ENCODE results near the gene HSPBP1. TPM values are rescaled to one million over a fixed set of nuclear protein-coding genes. Genes with fewer than 3 reads are reported as not detected.
"Not testable (repeated sequence)": the region's sequence is repeated elsewhere in the genome, so short reads cannot be mapped to it uniquely, and the experiment has no call there.

Gene HSPBP1, protein sequence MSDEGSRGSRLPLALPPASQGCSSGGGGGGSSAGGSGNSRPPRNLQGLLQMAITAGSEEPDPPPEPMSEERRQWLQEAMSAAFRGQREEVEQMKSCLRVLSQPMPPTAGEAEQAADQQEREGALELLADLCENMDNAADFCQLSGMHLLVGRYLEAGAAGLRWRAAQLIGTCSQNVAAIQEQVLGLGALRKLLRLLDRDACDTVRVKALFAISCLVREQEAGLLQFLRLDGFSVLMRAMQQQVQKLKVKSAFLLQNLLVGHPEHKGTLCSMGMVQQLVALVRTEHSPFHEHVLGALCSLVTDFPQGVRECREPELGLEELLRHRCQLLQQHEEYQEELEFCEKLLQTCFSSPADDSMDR
- total RNA-seq, result 66.4 and 69.6 TPM in 2 replicates

DNA sequence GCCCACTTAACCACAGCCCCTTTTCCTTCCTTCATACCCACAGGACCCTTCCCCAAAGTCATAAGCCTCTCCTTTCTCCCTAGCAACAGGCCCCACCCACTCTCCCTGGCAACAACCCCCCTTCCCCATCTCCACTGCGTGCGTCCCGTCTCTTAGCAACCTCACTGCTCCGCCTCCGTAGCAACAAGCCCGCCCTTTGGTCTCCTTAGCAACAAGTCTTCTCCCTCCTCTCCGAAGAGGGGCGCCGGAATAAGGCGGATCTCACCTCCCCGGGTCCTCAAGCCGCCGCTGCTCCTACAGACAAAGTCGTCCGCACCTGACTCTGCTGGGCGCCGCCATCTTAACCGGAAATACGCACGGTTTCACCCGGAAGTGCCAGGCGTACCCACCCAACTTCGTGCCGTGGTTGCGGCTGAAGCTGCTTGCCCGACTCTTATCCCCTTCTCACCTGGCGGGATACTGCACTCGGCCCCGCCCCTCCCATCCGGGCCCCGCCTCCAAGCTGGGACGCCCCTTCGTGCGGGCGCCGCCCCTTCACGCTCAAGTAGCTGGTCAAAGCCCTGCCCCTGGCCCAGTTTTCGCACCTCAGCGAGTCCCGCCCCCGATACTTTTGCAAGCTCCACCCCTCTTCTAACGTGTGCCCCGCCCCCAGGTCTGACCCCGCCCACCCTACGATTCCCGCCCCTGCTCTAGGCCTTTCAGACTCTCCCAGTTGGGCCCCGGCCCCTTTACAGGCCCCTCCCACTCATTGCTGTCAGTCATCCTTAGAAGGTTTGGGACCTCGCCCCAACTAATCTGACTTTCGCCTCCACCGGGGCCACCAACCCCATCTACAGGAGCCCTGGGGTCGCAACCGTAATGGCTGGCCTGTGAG is at the start of gene HSPBP1:
HSPBP1 (minus strand) TSS at position 341 of the 874 bp plus-strand sequence. CDS start 502 bp downstream, outside the sequence.
- Mint-ChIP-seq H3K27me3 (ENCODE audit: insufficient read depth) (peaks cover 7% of the 10 kb centered on the region), H3K4me1 (ENCODE audit: low read depth) (peaks cover 51% of the 10 kb centered on the region), H3K36me3 (ENCODE audit: low read depth) (peaks cover 9% of the 10 kb centered on the region), H3K27ac (peak within 1 kb of the TSS; percentile 96), H3K4me3 (peak within 1 kb of the TSS; percentile 99), H3K9me3 (no peaks in the 10 kb centered on the region)
- intact Hi-C loops (cut with micrococcal nuclease), result loop anchor here (1.0 kb wide), 14 partner anchors 12 to 344 kb away; partner anchors contain the start of genes COX6B2, FIZ1, ISOC2 and KMT5C
- peak; percentile 95 for DNase-seq (ENCODE audit: low spot score)

DNA sequence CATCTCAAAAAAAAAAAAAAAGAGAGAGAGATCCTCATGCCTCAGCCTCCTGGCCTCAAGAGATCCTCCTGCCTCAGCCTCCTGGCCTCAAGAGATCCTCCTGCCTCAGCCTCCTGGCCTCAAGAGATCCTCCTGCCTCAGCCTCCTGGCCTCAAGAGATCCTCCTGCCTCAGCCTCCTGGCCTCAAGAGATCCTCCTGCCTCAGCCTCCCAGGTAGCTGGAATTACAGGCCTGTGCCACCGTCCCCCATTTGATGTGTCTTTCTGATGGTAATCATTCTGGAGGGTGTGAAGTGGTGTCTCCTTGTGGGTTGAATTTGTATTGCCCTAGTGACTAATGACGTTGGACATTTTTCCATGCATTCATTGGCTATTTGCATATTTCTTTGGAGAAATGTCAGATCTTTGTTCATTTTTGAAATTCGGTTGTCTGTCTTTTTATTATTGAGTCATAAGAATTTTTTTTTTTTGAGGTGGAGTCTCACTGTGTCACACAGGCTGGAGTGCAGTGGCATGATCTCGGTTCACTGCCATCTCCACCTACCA is 48.9 kb upstream of the HSPBP1 start:
- H3K36me3 Mint-ChIP-seq (ENCODE audit: low read depth); H3K4me3 Mint-ChIP-seq; H3K4me1 Mint-ChIP-seq (ENCODE audit: low read depth); intact Hi-C loops (cut with micrococcal nuclease); DNase-seq (ENCODE audit: low spot score); H3K27me3 Mint-ChIP-seq (ENCODE audit: insufficient read depth); H3K9me3 Mint-ChIP-seq; H3K27ac Mint-ChIP-seq: not testable (repeated sequence)

DNA sequence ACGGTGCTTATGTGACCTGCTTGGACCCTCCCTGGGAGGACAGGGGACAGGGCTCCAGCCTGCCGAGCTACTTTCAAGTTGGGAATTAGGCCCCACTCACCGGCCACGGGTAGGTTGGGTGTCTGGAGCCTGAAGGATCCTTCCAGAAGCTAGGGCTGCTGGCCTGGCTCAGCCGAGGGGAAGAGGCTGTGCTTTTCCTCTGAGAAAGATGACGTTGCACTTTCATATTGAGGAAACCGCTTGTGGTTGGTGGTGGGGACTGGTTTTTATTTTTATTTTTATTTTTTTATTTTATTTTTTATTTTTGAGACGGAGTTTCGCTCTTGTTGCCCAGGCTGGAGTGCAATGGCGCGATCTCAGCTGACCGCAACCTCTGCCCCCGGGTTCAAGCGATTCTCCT is 45.3 kb upstream of the HSPBP1 start, which contains the start of gene TMEM150B:
TMEM150B (minus strand) TSS at position 170 of the 400 bp plus-strand sequence. CDS start 4,305 bp downstream, outside the sequence.
- H3K27ac Mint-ChIP-seq, result no peak within 1 kb of the TSS
- H3K9me3 Mint-ChIP-seq, result no peaks in the 10 kb centered on the region
- H3K36me3 Mint-ChIP-seq (ENCODE audit: low read depth), result no peaks in the 10 kb centered on the region
- peaks cover 6% of the 10 kb centered on the region for H3K4me1 Mint-ChIP-seq (ENCODE audit: low read depth)
- H3K27me3 Mint-ChIP-seq (ENCODE audit: insufficient read depth), result peaks cover 3% of the 10 kb centered on the region
- H3K4me3 Mint-ChIP-seq, result no peak within 1 kb of the TSS
- intact Hi-C loops (cut with micrococcal nuclease), result no loop called here
- no peak for DNase-seq (ENCODE audit: low spot score)

- no peak overlapping the region for H3K27ac Mint-ChIP-seq
- no peak for DNase-seq (ENCODE audit: low spot score)
- H3K36me3 Mint-ChIP-seq (ENCODE audit: low read depth), result no peaks in the 10 kb centered on the region
- H3K27me3 Mint-ChIP-seq (ENCODE audit: insufficient read depth), result peaks cover 3% of the 10 kb centered on the region
- intact Hi-C loops (cut with micrococcal nuclease), result no loop called here
- no peak overlapping the region for H3K4me3 Mint-ChIP-seq
- peaks cover 6% of the 10 kb centered on the region for H3K4me1 Mint-ChIP-seq (ENCODE audit: low read depth)
- H3K9me3 Mint-ChIP-seq, result no peaks in the 10 kb centered on the region
Observed at GRCh38 chr19:55324662-55325061, 44.8 kb upstream of the HSPBP1 start.

GRCh38 chr19:55322204-55322885 is 42.4 kb upstream of the HSPBP1 start:
- peaks cover 6% of the 10 kb centered on the region for H3K4me1 Mint-ChIP-seq (ENCODE audit: low read depth)

GRCh38 chr19:55321466-55322137 is 41.7 kb upstream of the HSPBP1 start:
- Mint-ChIP-seq H3K27ac (no peak overlapping the region), H3K4me1 (ENCODE audit: low read depth) (peaks cover 6% of the 10 kb centered on the region), H3K9me3 (no peaks in the 10 kb centered on the region), H3K27me3 (ENCODE audit: insufficient read depth) (peaks cover 3% of the 10 kb centered on the region), H3K36me3 (ENCODE audit: low read depth) (no peaks in the 10 kb centered on the region), H3K4me3 (no peak overlapping the region)
- DNase-seq (ENCODE audit: low spot score), result no peak
- intact Hi-C loops (cut with micrococcal nuclease), result no loop called here

More at GRCh38 chr19:55322204-55322885, 42.4 kb upstream of the HSPBP1 start:
- Mint-ChIP-seq H3K27me3 (ENCODE audit: insufficient read depth) (peaks cover 3% of the 10 kb centered on the region), H3K4me3 (no peak overlapping the region), H3K9me3 (no peaks in the 10 kb centered on the region), H3K27ac (no peak overlapping the region), H3K36me3 (ENCODE audit: low read depth) (no peaks in the 10 kb centered on the region)
- intact Hi-C loops (cut with micrococcal nuclease), result no loop called here
- DNase-seq (ENCODE audit: low spot score), result no peak

- no peak overlapping the region for H3K4me3 Mint-ChIP-seq
- no peak overlapping the region for H3K27ac Mint-ChIP-seq
- peaks cover 3% of the 10 kb centered on the region for H3K27me3 Mint-ChIP-seq (ENCODE audit: insufficient read depth)
- H3K4me1 Mint-ChIP-seq (ENCODE audit: low read depth), result peaks cover 6% of the 10 kb centered on the region
- no peak for DNase-seq (ENCODE audit: low spot score)
- intact Hi-C loops (cut with micrococcal nuclease), result no loop called here
- no peaks in the 10 kb centered on the region for H3K9me3 Mint-ChIP-seq
- no peaks in the 10 kb centered on the region for H3K36me3 Mint-ChIP-seq (ENCODE audit: low read depth)
Observed at GRCh38 chr19:55320844-55321419, 41.0 kb upstream of the HSPBP1 start.

- H3K4me1 Mint-ChIP-seq (ENCODE audit: low read depth), result peaks cover 3% of the 10 kb centered on the region
- H3K27me3 Mint-ChIP-seq (ENCODE audit: insufficient read depth), result peaks cover 2% of the 10 kb centered on the region
- no peaks in the 10 kb centered on the region for H3K9me3 Mint-ChIP-seq
- no peaks in the 10 kb centered on the region for H3K36me3 Mint-ChIP-seq (ENCODE audit: low read depth)
- H3K4me3 Mint-ChIP-seq, result no peak overlapping the region
- intact Hi-C loops (cut with micrococcal nuclease), result no loop called here
- no peak overlapping the region for H3K27ac Mint-ChIP-seq
- DNase-seq (ENCODE audit: low spot score), result no peak
Observed at GRCh38 chr19:55319785-55320184, 39.9 kb upstream of the HSPBP1 start.

GRCh38 chr19:55316646-55317045 is 36.7 kb upstream of the HSPBP1 start:
- Mint-ChIP-seq H3K4me1 (ENCODE audit: low read depth) (no peaks in the 10 kb centered on the region), H3K36me3 (ENCODE audit: low read depth) (no peaks in the 10 kb centered on the region), H3K27ac (no peak overlapping the region), H3K27me3 (ENCODE audit: insufficient read depth) (no peaks in the 10 kb centered on the region), H3K4me3 (no peak overlapping the region), H3K9me3 (no peaks in the 10 kb centered on the region)
- intact Hi-C loops (cut with micrococcal nuclease), result no loop called here
- DNase-seq (ENCODE audit: low spot score), result no peak

- Mint-ChIP-seq H3K36me3 (ENCODE audit: low read depth) (no peaks in the 10 kb centered on the region), H3K27me3 (ENCODE audit: insufficient read depth) (no peaks in the 10 kb centered on the region), H3K27ac (no peak overlapping the region)
Observed at GRCh38 chr19:55315956-55316525, 36.1 kb upstream of the HSPBP1 start.

DNA sequence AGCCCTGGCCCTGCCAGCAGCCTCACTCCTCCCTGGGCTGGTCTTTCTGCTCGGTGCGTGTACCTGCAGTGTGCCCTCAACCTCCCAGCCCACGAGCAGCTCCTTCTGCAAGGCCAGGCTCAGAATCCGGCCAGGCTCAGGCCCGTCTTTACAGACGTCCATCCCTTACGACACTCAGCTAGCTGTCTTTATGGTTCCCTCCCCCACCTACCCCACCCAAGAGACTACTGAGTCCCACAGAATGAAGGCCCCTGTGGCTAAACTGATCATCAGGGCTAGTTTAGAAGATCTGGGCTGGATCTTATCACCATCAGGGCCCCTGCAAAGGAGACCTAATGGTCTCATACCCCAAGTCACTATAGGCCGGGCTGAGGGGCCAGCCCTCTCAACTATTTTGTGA is 34.5 kb upstream of the HSPBP1 start:
- Mint-ChIP-seq H3K9me3 (no peaks in the 10 kb centered on the region), H3K4me1 (ENCODE audit: low read depth) (no peaks in the 10 kb centered on the region), H3K4me3 (no peak overlapping the region), H3K27me3 (ENCODE audit: insufficient read depth) (no peaks in the 10 kb centered on the region), H3K36me3 (ENCODE audit: low read depth) (peaks cover 3% of the 10 kb centered on the region), H3K27ac (no peak overlapping the region)
- no peak for DNase-seq (ENCODE audit: low spot score)
- intact Hi-C loops (cut with micrococcal nuclease), result no loop called here

More at GRCh38 chr19:55315956-55316525, 36.1 kb upstream of the HSPBP1 start:
- no peak for DNase-seq (ENCODE audit: low spot score)
- no peak overlapping the region for H3K4me3 Mint-ChIP-seq
- H3K4me1 Mint-ChIP-seq (ENCODE audit: low read depth), result no peaks in the 10 kb centered on the region
- intact Hi-C loops (cut with micrococcal nuclease), result no loop called here
- H3K9me3 Mint-ChIP-seq, result no peaks in the 10 kb centered on the region

Data from activated T-helper 1 cell treated with anti-CD3 and anti-CD28 coated beads, Interleukin-12 subunit alpha, Interleukin-12 subunit beta, Interleukin-2, Interleukin-4 antibody, amounts not matched to agents 30 ng/mL and 10 ng/mL and 1 ng/mL, durations not matched to agents 14 hours and 24 hours and 36 hours (primary cell).